SK-N-SH treated with all-trans-retinoic acid at 6 μM for 48 hours (cell line): Measurements from ENCODE around the gene ANKRD23.

Experiments
- CSDC2 ChIP-seq: fragments of 250-450 bp; sonication (Bioruptor Pico); IDR thresholded peaks from 2 replicates; pipeline ENCODE4 v1.5.0; 2020; ENCODE audit warnings: mild to moderate bottlenecking, moderate library complexity
- CSRNP3 ChIP-seq: fragments of 250-450 bp; sonication (Bioruptor Pico); IDR thresholded peaks from 2 replicates; pipeline ENCODE4 v1.5.1; 2021; ENCODE audit warnings: mild to moderate bottlenecking, moderate library complexity
- PATZ1 ChIP-seq: fragments of 250-450 bp; sonication (Bioruptor Pico); IDR thresholded peaks from 2 replicates; pipeline ENCODE4 v1.8.0; 2020; ENCODE audit warnings: mild to moderate bottlenecking, moderate library complexity, borderline replicate concordance

GRCh38 chr2:96819128-96819875 is 24.5 kb downstream of the ANKRD23 start:
- TF ChIP-seq CSRNP3: no peak
- no peak for TF ChIP-seq PATZ1
- no peak for TF ChIP-seq CSDC2 (CRISPR knock-in tag)
